Measurements from ENCODE around the gene LIMA1.

DNA sequence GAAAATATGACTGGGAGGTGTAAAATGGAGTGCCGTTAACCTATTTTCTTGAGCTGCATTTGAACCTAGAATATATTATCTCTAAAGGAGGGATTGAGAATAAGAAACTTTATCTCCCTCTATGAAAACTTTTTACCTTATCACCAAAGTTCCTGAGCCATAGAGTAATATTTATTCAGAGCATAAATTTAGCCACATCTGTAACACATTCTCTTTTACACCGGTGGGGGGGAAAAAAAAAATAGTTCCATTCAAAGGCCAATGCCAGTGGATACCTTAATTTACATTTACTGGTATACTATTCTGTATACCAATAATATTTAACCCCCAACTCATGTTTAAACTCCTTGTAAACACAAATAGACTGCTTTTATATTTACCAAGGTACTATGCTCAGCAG, 137.9 kb downstream of the LIMA1 start:
- TF ChIP-seq, protein P1, sequence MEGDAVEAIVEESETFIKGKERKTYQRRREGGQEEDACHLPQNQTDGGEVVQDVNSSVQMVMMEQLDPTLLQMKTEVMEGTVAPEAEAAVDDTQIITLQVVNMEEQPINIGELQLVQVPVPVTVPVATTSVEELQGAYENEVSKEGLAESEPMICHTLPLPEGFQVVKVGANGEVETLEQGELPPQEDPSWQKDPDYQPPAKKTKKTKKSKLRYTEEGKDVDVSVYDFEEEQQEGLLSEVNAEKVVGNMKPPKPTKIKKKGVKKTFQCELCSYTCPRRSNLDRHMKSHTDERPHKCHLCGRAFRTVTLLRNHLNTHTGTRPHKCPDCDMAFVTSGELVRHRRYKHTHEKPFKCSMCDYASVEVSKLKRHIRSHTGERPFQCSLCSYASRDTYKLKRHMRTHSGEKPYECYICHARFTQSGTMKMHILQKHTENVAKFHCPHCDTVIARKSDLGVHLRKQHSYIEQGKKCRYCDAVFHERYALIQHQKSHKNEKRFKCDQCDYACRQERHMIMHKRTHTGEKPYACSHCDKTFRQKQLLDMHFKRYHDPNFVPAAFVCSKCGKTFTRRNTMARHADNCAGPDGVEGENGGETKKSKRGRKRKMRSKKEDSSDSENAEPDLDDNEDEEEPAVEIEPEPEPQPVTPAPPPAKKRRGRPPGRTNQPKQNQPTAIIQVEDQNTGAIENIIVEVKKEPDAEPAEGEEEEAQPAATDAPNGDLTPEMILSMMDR (IDR thresholded peaks at IDR 0.05) = no peak
- TF ChIP-seq POLR2A (IDR thresholded peaks at IDR 0.05) = no peak
